Neural progenitor cell (in vitro differentiated cells): ENCODE data around the gene PITPNM3.
A peak's percentile ranks its signal among the peaks of the same experiment; 100 is the strongest.

Experiments
- CTCF ChIP-seq: fragments of 200-600 bp; sonication (generic); IDR thresholded peaks from 2 replicates; pipeline ENCODE4 v1.5.1; 2017; ENCODE audit warnings: antibody characterized with exemption, mild to moderate bottlenecking
- EZH2 ChIP-seq: fragments of 200-600 bp; sonication (generic); IDR thresholded peaks from 2 replicates; pipeline ENCODE4 v1.6.1; 2017; ENCODE audit warnings: antibody characterized with exemption, mild to moderate bottlenecking, moderate library complexity

GRCh38 chr17:6421700-6422604, 134.4 kb downstream of the PITPNM3 start:
- peak; percentile 93 for TF ChIP-seq CTCF
- TF ChIP-seq EZH2: no peak
